Osteocyte (in vitro differentiated cells): ENCODE measurements around the gene TRIM44. TPM values are rescaled to one million over a fixed set of nuclear protein-coding genes. Genes with fewer than 3 reads are reported as not detected.
"Not testable (repeated sequence)": the region's sequence is repeated elsewhere in the genome, so short reads cannot be mapped to it uniquely, and the experiment has no call there.

Experiments used
- DNase-seq: peaks from one replicate; pipeline ENCODE4 v3.0.0; 2021; ENCODE audit warnings: mixed read lengths; ENCODE audit not compliant: unreplicated experiment; ENCODE audit errors: extremely low spot score
- H3K27ac Mint-ChIP-seq: one replicate; pipeline ENCODE4 v1.8.0; 2021; ENCODE audit warnings: mild to moderate bottlenecking, mixed read lengths; ENCODE audit not compliant: unreplicated experiment
- H3K27me3 Mint-ChIP-seq: one replicate; pipeline ENCODE4 v1.8.0; 2021; ENCODE audit warnings: mixed read lengths; ENCODE audit not compliant: unreplicated experiment
- H3K36me3 Mint-ChIP-seq: one replicate; pipeline ENCODE4 v1.8.0; 2021; ENCODE audit warnings: mixed read lengths; ENCODE audit not compliant: unreplicated experiment
- H3K4me1 Mint-ChIP-seq: one replicate; pipeline ENCODE4 v1.8.0; 2021; ENCODE audit warnings: mixed read lengths; ENCODE audit not compliant: unreplicated experiment
- H3K4me3 Mint-ChIP-seq: one replicate; pipeline ENCODE4 v1.8.0; 2021; ENCODE audit warnings: mild to moderate bottlenecking, moderate library complexity, mixed read lengths; ENCODE audit not compliant: unreplicated experiment
- H3K9me3 Mint-ChIP-seq: one replicate; pipeline ENCODE4 v1.8.0; 2021; ENCODE audit warnings: mixed read lengths; ENCODE audit not compliant: unreplicated experiment
- CTCF ChIP-seq: fragments of 200-600 bp; sonication (generic); IDR thresholded peaks from 2 replicates; pipeline ENCODE4 v1.5.0; 2021; ENCODE audit warnings: antibody characterized with exemption, mild to moderate bottlenecking, moderate library complexity
- total RNA-seq: library from RNA; stranded (reverse); gene quantifications from 2 replicates; pipeline ENCODE4 v1.2.1, GENCODE V29; 2021

The TRIM44 gene
- total RNA-seq, 1 donor from 2014 or later: 79.9 TPM

GRCh38 chr11:35826006-35826405 is 163.4 kb downstream of the TRIM44 start:
- no peak for DNase-seq
- Mint-ChIP-seq H3K27me3 (no peaks in the 10 kb centered on the region), H3K36me3 (no peaks in the 10 kb centered on the region), H3K27ac (no peak overlapping the region), H3K9me3 (no peaks in the 10 kb centered on the region), H3K4me1 (peaks cover 14% of the 10 kb centered on the region), H3K4me3 (no peak overlapping the region)
- TF ChIP-seq CTCF: no peak

GRCh38 chr11:35826949-35827348 is 164.4 kb downstream of the TRIM44 start:
- Mint-ChIP-seq H3K36me3 (no peaks in the 10 kb centered on the region), H3K4me1 (peaks cover 8% of the 10 kb centered on the region), H3K27me3 (no peaks in the 10 kb centered on the region), H3K9me3 (no peaks in the 10 kb centered on the region), H3K27ac (no peak overlapping the region), H3K4me3 (no peak overlapping the region)
- DNase-seq: no peak
- no peak for TF ChIP-seq CTCF

- no peak overlapping the region for H3K27ac Mint-ChIP-seq
- no peak for TF ChIP-seq CTCF
- no peaks in the 10 kb centered on the region for H3K36me3 Mint-ChIP-seq
- DNase-seq: no peak
- peaks cover 13% of the 10 kb centered on the region for H3K9me3 Mint-ChIP-seq
- peaks cover 6% of the 10 kb centered on the region for H3K27me3 Mint-ChIP-seq
- no peak overlapping the region for H3K4me3 Mint-ChIP-seq
- H3K4me1 Mint-ChIP-seq: no peaks in the 10 kb centered on the region
Observed at GRCh38 chr11:35836205-35836604, 173.6 kb downstream of the TRIM44 start.

GRCh38 chr11:35838071-35838470 is 175.5 kb downstream of the TRIM44 start:
- peaks cover 13% of the 10 kb centered on the region for H3K9me3 Mint-ChIP-seq
- H3K4me3 Mint-ChIP-seq: no peak overlapping the region
- no peak overlapping the region for H3K27ac Mint-ChIP-seq

GRCh38 chr11:35838697-35839367 is 176.3 kb downstream of the TRIM44 start:
- Mint-ChIP-seq H3K9me3 (peaks cover 13% of the 10 kb centered on the region), H3K27me3 (peaks cover 13% of the 10 kb centered on the region)
- not testable (repeated sequence) for H3K4me1 Mint-ChIP-seq, H3K27ac Mint-ChIP-seq, DNase-seq, H3K4me3 Mint-ChIP-seq, H3K36me3 Mint-ChIP-seq

More at GRCh38 chr11:35838071-35838470, 175.5 kb downstream of the TRIM44 start:
- no peak for DNase-seq
- no peak for TF ChIP-seq CTCF
- H3K36me3 Mint-ChIP-seq: no peaks in the 10 kb centered on the region
- H3K4me1 Mint-ChIP-seq: no peaks in the 10 kb centered on the region
- peaks cover 12% of the 10 kb centered on the region for H3K27me3 Mint-ChIP-seq
